ENCODE data around the gene POLE3.

DNA sequence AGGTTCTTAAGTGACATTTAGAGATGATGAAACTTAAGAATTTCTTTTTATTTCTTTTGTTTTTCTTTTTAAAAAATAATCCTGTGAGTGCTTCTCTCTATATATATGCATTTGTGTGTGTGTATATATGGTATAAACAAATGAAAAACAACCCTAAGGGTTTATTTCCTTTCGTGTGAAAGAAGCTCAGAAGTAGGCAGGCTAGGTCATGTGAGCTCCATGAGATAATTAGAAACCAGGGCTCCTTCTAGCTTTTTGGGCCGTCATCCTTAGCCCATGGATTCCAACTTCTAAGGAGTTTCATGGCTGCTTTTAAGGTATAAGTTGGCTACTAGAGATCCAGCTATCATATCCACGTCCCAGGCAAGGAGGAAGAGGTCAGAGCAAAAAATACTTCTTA is 11.3 kb upstream of the POLE3 start:
- no peak for TF ChIP-seq EZH2 (IDR thresholded peaks at IDR 0.05; ENCODE audit: borderline replicate concordance, insufficient read depth, low read depth, low read length, poor library complexity, severe bottlenecking)
- TF ChIP-seq, protein P1, sequence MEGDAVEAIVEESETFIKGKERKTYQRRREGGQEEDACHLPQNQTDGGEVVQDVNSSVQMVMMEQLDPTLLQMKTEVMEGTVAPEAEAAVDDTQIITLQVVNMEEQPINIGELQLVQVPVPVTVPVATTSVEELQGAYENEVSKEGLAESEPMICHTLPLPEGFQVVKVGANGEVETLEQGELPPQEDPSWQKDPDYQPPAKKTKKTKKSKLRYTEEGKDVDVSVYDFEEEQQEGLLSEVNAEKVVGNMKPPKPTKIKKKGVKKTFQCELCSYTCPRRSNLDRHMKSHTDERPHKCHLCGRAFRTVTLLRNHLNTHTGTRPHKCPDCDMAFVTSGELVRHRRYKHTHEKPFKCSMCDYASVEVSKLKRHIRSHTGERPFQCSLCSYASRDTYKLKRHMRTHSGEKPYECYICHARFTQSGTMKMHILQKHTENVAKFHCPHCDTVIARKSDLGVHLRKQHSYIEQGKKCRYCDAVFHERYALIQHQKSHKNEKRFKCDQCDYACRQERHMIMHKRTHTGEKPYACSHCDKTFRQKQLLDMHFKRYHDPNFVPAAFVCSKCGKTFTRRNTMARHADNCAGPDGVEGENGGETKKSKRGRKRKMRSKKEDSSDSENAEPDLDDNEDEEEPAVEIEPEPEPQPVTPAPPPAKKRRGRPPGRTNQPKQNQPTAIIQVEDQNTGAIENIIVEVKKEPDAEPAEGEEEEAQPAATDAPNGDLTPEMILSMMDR (IDR thresholded peaks at IDR 0.05), result no peak

Data from B cell (primary cell).